Measurements from ENCODE around the gene MRPS18C. TPM values are rescaled to one million over a fixed set of nuclear protein-coding genes. Genes with fewer than 3 reads are reported as not detected.
"Not testable (repeated sequence)": the region's sequence is repeated elsewhere in the genome, so short reads cannot be mapped to it uniquely, and the experiment has no call there.

The MRPS18C gene
- total RNA-seq, 1 donor from 2014 or later = 56.5 TPM

DNA sequence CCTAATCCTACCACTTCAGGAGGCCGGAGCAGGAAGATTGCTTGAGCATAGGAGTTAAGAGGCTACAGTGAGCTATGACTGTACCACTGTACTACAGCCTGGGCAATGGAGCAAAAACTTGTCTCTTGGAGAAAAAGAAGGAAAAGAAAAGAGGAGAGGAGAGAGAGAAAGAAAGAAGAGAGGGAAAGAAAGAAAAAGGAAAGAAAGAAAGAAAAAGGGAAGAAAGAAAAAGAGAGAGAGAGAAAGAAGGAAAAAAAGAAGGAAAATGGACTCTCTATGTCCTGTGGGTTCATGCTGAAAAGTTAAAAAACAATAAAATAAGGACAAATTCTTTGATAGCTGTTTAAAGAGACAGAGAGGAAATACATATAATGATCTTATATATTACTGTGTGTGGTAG is 42.3 kb downstream of the MRPS18C start:
- no peak overlapping the region for H3K27ac Mint-ChIP-seq
- POLR2A ChIA-PET = interaction anchor here (0.7 kb wide), 1 partner anchor 148 kb away, joined by 5 read pairs; no protein-coding TSS in a partner anchor
- H3K4me1 Mint-ChIP-seq = no peaks in the 10 kb centered on the region
- no peak for ATAC-seq (ENCODE audit: low read depth)
- no peak for DNase-seq
- intact Hi-C loops (cut with micrococcal nuclease) = no loop called here
- H3K4me3 Mint-ChIP-seq = no peak overlapping the region
- TF ChIP-seq, protein P1, sequence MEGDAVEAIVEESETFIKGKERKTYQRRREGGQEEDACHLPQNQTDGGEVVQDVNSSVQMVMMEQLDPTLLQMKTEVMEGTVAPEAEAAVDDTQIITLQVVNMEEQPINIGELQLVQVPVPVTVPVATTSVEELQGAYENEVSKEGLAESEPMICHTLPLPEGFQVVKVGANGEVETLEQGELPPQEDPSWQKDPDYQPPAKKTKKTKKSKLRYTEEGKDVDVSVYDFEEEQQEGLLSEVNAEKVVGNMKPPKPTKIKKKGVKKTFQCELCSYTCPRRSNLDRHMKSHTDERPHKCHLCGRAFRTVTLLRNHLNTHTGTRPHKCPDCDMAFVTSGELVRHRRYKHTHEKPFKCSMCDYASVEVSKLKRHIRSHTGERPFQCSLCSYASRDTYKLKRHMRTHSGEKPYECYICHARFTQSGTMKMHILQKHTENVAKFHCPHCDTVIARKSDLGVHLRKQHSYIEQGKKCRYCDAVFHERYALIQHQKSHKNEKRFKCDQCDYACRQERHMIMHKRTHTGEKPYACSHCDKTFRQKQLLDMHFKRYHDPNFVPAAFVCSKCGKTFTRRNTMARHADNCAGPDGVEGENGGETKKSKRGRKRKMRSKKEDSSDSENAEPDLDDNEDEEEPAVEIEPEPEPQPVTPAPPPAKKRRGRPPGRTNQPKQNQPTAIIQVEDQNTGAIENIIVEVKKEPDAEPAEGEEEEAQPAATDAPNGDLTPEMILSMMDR (IDR thresholded peaks at IDR 0.05) = no peak
- no peaks in the 10 kb centered on the region for H3K36me3 Mint-ChIP-seq (ENCODE audit: low read depth)
- H3K9me3 Mint-ChIP-seq = no peaks in the 10 kb centered on the region
- no peaks in the 10 kb centered on the region for H3K27me3 Mint-ChIP-seq
- CTCF ChIA-PET = interaction anchor here (0.8 kb wide), 1 partner anchor 13 kb away, joined by 3 read pairs; the partner anchor contains the start of gene ABRAXAS1

GRCh38 chr4:83501671-83502070 is 45.8 kb downstream of the MRPS18C start:
- H3K27me3 Mint-ChIP-seq; H3K27ac Mint-ChIP-seq; H3K36me3 Mint-ChIP-seq (ENCODE audit: low read depth); H3K4me3 Mint-ChIP-seq; DNase-seq; intact Hi-C loops (cut with micrococcal nuclease); H3K9me3 Mint-ChIP-seq; ATAC-seq (ENCODE audit: low read depth); CTCF ChIA-PET; H3K4me1 Mint-ChIP-seq: not testable (repeated sequence)
- POLR2A ChIA-PET = interaction anchor here (0.6 kb wide), 1 partner anchor 13 kb away, joined by 3 read pairs; no protein-coding TSS in a partner anchor

GRCh38 chr4:83503974-83504373 is 48.1 kb downstream of the MRPS18C start:
- DNase-seq = no peak
- no peak for ATAC-seq (ENCODE audit: low read depth)
- intact Hi-C loops (cut with micrococcal nuclease) = no loop called here
- Mint-ChIP-seq H3K4me1 (no peaks in the 10 kb centered on the region), H3K36me3 (ENCODE audit: low read depth) (no peaks in the 10 kb centered on the region), H3K27ac (no peak overlapping the region), H3K27me3 (no peaks in the 10 kb centered on the region), H3K9me3 (no peaks in the 10 kb centered on the region), H3K4me3 (no peak overlapping the region)
- ChIA-PET POLR2A (no interaction called here), CTCF (no interaction called here)
- TF ChIP-seq, protein P1 (IDR thresholded peaks at IDR 0.05) = no peak

- Mint-ChIP-seq H3K27ac (no peak overlapping the region), H3K4me1 (no peaks in the 10 kb centered on the region), H3K4me3 (no peak overlapping the region), H3K27me3 (no peaks in the 10 kb centered on the region), H3K36me3 (ENCODE audit: low read depth) (no peaks in the 10 kb centered on the region), H3K9me3 (no peaks in the 10 kb centered on the region)
- ChIA-PET POLR2A (no interaction called here), CTCF (no interaction called here)
- DNase-seq = no peak
- no peak for ATAC-seq (ENCODE audit: low read depth)
- TF ChIP-seq, protein P1 (IDR thresholded peaks at IDR 0.05) = no peak
- intact Hi-C loops (cut with micrococcal nuclease) = no loop called here
These were observed 48.6 kb downstream of the MRPS18C start for GRCh38 chr4:83504503-83504902.

- DNase-seq = no peak
- Mint-ChIP-seq H3K9me3 (no peaks in the 10 kb centered on the region), H3K4me1 (no peaks in the 10 kb centered on the region), H3K36me3 (ENCODE audit: low read depth) (no peaks in the 10 kb centered on the region), H3K27ac (no peak overlapping the region), H3K27me3 (no peaks in the 10 kb centered on the region), H3K4me3 (no peak overlapping the region)
- no peak for ATAC-seq (ENCODE audit: low read depth)
- TF ChIP-seq, protein P1 (IDR thresholded peaks at IDR 0.05) = no peak
- intact Hi-C loops (cut with micrococcal nuclease) = no loop called here
- ChIA-PET CTCF (no interaction called here), POLR2A (no interaction called here)
These were observed 49.1 kb downstream of the MRPS18C start for GRCh38 chr4:83504996-83505395.

DNA sequence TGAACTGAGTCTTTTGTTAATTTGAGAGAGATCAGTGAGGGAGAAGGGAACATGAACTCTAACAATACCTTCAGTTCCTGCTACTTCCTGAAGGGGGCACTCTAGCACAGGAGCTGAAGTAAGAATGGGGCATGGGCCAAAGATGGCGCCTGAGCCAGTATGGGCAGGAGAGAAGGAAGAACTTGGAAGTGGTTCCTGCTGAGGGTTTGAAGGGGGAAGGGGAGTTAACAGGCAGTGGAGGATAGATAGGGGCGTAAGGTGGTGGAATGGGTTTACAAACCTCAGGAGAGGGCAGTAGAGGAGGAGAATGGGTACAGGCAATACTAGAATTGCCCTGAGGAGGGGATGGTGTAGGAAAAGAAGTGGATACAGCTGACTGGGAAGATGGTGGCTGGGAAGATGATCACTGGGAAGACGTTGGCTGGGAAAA is 53.3 kb downstream of the MRPS18C start:
- H3K36me3 Mint-ChIP-seq (ENCODE audit: low read depth); H3K4me1 Mint-ChIP-seq; H3K4me3 Mint-ChIP-seq; H3K27ac Mint-ChIP-seq; POLR2A ChIA-PET; H3K27me3 Mint-ChIP-seq; H3K9me3 Mint-ChIP-seq: not testable (repeated sequence)
- ATAC-seq (ENCODE audit: low read depth) = peak; percentile 49
- peak; percentile 18 for DNase-seq
- CTCF ChIA-PET = interaction anchor here (0.8 to 6.4 kb wide), 6 partner anchors 15 to 138 kb away, joined by 3 to 70 read pairs (median 5); no protein-coding TSS in a partner anchor
- intact Hi-C loops (cut with micrococcal nuclease) = loop anchor here (1.0 kb wide), 3 partner anchors 73 to 135 kb away; no protein-coding TSS in a partner anchor
